ENCODE measurements around the gene CHST9.
"Not testable (repeated sequence)": the region's sequence is repeated elsewhere in the genome, so short reads cannot be mapped to it uniquely, and the experiment has no call there.

Gene CHST9

DNA sequence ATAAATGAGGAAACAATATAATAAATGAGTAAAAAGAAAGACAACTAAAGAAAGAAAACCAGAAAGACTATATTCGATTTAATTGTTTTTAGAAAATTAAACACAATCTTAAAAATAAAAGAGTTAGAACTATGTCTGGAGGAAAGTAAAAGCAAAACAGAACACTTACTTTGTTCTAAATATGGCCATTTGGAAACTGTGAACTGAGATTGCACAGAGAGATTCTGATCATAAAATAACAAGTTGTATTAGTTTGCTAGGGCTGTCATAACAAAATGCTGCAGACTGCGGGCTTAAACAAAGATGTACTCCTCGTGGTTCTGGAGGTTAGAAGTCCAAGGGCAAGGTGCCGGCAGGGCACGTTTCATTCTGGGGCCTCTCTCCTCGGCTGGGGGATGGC lies 191.5 kb downstream of the CHST9 start:
- no peak for DNase-seq

DNA sequence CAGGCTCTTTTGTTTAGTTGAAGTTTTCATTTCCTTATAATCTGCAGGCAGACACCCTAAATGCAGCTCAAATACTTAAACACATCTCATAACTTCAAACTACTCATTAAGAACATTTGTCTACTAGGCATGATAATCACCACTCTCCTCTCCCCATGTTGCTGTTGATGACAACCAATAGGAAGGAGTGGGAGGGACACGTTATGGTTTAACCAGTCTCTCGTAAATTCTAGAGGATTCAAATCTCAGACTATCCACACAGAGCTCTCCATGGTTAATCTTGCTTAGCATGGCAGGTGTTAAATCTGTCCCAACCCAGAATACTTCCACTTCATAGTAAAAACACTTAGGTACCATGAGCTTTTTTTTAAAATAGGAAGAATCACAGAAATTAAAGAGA lies 192.2 kb downstream of the CHST9 start:
- no peak for DNase-seq

DNA sequence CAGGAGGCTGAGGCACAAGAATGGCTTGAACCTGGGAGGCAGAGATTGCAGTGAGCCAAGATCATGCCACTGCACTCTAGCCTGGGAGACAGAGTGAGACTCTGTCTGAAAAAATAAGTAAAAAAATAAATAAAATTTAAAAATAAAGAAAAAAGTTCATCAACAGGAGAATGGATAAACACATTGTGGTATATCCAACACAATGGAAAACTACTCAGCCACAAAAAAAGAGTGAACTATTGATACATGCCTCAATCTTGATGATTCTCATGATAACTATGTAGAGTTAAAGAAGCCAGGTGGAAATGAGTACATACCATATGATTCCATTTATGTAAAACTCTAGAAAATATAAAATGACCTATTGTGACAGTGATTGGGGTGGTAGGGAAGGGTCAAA lies 195.3 kb downstream of the CHST9 start:
- DNase-seq: no peak

DNA sequence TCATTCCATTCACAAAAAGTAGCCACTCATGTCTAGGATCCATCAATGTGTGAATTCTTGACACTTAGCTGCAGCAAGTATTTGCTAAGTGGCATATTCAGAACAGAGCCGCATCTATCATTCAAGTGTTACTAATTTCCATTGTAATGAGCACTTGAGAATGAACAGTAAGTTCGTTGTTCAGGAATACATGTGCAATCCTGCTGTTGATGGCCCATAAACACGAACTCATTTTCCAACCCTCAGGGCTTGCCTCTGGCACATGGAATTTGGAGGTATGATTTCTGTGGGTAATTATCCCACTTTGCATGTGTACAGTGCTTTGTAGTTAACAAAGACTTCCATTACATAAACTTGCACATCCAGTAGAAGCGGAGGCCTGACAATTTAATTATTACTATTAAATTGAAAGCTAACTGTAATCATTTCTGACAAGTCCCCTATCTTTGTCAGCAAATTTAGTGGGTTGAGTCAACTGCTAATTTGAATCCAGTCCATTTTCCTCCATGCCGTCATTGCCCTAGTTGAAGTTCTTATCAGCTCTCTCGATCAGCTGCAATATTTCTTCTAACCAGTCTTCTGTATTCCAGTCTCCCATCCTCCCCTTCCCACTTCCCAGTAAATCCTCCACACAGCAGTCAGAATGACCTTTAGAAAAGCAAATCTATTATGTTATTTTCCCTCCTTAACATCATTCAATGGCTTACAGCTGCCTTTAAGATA lies 203.6 kb downstream of the CHST9 start:
- no peak for DNase-seq

DNA sequence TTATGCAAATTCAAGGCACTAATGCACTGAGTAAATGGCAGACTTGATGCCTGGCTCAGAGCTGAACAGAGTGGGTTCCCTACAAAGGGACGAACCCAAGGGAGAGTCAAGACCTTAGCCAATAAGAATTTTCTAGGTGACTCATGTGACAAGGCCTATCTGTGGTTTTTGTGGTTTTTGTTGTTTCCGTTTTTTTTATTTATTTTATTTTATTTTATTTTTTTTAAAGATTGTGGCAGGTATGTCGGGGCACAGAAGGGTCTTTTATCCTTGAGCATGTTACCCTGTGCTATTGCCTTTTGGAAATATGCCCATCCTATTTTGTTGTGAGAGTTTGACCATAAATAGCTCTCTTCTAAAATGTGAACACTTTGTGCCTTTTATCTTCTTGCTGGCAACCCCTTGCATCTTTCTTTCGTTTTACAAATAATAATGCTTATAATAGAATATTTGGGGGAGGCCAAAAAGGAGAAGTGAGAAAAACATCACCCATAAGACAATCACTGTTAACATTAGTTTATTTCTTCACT lies 206.2 kb downstream of the CHST9 start:
- no peak for DNase-seq

DNA sequence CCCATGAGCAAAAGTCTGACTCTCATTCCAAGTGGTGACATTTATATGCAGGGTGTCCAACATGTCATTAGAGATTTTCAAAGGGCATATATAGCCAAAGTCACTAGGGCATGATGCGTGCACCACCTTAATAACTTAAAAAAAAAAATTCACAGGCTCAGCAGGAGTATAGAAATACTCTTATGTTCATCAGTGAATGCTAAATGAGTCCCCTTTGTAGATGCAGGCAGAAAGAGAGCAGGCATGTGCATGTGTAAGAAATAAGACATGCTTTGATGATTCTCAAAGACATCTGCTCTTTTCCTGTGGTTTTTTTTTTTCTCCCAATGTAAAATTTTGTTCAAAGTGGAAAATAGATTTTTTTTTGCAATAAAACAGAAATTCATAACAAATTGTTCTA lies 207.3 kb downstream of the CHST9 start:
- DNase-seq: no peak

DNA sequence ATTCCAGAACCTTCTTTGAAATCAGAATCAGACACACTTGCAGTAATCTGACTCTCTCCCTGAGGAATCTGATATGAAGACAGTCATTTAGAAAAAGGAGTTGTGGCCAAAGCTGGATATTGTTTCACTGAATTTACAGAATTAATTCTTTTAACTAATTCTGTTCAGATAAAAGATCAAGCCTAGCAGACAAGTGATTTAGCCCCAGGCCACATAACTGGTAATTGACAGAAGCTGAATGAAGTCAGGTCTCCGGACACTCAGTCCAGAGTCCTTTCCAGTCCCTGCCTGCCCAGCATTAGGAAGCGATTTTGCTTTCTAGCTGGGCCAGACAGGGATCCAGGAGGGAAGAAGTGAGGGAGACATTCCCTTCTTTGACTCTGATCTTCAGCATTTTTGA lies 208.9 kb downstream of the CHST9 start:
- DNase-seq: no peak

DNA sequence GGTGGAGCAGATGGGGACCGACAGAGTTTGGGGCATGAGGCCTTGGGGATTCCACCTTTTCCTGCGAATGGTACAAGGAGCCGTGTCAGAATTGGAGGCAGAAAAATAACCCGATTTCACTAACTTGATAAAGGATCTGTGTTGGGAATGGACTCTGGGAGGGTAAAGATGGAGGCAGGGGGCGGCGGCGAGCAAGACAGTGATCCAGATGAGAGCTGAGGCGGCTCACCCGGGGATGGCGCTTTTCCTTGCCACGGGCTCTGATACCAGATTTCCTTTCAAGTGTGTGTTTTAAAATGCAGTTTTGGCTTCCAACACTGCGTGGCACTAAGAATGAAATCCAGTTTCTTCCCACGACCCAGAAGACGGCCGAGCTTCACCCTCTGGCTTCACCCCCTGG lies 212.6 kb downstream of the CHST9 start:
- not testable (repeated sequence) for DNase-seq

DNA sequence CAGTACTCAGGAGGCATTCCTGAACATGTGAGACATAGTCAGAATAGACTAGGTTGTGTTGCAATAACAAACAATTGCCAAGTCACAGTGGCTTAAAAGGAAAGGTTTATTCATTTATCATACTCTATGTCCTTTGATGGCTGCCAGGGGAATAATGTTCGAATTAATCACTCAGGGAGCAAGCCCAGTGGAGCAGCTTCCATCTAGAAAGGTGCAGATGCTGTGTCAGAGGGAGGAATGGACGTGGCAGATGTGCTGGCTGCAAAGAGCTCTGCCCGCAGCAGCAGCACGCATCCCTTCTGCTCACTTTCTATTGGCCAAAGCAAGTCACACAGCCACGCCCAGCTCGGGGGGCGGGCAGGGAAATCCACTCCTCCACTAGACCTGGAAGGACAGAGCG lies 213.7 kb downstream of the CHST9 start:
- DNase-seq: peak; percentile 15

DNA sequence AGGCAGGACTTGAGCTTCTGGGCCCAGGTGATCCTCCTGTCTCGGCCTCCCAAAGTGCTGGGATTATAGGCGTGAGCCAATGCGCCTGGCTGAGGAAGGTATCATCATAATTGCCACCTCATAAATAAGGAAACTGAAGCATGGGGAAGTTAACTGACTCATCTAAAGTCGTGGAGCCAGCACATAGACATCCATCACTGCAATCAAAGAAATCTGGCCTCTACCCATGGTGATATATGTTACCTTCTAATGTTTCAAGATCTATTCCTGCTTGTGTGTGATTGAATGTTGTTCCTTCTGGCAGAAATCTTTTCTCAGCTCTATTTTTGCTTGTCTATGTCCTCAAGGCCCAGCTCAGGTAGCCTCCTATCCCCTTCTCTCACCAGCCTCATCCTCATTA lies 214.5 kb downstream of the CHST9 start:
- DNase-seq: no peak

DNA sequence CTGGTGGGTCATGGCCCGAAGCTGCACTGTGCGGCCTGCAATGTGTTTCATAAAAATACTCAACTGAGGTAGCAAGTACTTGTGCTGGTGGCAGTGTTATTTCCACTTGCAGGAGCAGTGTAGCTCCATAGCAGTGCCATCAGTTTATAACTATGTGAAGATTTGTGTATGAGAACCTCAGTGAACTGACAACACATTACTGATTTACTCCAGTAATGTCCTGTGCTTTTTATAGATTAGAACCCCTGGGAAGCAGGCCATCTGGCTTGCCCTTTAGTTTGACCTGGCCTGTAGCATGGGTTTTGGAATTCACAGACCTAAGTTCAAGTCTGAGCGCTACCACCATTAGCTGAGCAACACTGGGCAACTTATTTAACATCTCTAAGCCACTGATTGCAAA lies 219.9 kb downstream of the CHST9 start:
- DNase-seq: no peak

DNA sequence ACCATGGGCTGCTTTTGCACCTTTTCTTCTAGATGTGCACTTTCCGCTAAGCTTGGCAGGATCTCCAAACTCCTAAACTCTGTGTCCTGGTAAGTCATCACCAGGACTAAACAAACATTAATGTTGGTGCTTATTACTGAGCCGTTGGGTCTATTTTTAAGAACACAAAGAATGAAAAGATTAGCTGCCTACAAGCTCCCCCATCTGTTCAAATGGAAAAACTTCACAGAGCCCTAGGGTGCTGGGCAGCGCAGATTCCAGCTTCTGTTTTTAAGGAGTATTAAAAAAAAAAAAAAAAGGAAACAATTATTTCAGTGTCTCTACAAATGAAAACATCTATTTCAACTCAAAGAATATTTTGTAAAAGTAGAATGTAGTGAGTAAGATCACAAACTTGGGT lies 221.8 kb downstream of the CHST9 start:
- DNase-seq: no peak

DNA sequence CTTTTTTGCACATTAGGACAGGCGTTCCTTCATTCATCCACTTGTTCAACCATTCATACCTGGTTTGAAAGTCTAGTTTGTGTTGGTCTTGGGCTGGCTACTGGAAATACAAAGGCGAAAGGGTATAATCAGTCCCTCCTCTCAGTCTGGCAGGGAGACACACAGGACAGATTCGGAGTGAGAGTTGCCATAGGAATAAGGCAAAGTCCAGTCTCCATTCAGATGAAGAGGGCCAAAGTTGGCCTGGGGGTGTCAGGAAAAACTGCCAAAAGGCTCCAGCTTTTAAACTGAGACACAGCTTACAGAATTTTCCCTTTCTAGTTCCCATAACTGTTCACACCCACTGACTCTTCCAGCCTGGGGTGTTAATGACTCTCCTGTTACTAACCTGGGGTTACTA lies 223.3 kb downstream of the CHST9 start:
- no peak for DNase-seq

DNA sequence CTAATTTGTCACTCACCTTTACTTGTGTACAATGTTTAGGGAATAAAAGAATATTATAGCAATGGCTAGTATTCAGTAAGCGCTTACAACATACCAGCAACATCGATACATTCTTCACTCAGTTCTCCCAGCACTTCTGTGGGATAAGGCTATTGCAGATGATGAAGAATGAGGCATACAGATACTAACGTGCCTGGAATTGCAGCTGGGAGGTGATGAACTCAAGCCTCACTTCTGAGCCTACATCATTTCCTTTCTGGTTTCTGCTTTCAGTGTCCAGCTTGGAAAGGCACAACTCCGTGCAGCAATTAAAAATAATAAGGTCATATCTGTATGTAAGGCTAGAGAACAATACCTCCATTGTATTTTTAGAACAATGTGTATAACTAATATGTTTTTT lies 224.2 kb downstream of the CHST9 start:
- no peak for DNase-seq

DNA sequence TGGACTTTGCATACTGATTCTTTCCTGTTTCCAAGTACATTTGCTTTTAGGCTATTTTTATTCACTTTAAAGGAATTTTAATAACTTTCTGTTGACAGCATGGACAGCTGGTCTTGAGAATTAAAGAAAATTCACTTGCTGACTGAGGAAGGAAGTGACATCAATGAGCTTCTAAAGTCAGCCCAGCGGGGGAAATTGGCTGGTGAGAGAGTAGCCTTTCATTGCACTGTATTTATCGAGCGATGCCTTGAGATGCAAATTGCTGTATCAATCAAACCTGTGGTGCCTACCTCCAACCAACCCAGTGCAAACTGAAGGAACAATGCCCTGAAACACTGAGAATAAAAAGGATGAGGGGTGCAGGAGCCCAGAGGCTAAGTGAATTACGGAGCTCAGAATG lies 228.2 kb downstream of the CHST9 start:
- DNase-seq: no peak

DNA sequence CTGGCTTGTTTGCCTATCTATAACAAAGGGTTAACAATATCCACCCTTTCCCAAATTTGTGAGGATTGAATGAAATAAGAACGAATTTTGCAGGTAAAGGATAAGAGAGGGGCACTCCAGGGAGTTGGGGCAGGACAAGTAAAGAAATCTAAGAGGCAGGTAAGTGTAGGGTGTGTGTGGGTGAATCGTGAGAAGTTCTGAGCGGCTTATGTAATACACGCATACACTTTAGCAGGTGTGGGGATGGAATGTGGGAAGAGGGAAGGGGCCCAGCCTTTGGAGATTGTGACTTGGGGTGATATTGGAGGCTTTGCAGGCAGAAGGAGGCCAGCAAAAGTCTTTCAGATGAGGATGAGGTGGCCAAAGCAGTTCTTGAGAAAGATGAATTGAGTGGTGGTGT lies 236.4 kb downstream of the CHST9 start:
- no peak for DNase-seq

DNA sequence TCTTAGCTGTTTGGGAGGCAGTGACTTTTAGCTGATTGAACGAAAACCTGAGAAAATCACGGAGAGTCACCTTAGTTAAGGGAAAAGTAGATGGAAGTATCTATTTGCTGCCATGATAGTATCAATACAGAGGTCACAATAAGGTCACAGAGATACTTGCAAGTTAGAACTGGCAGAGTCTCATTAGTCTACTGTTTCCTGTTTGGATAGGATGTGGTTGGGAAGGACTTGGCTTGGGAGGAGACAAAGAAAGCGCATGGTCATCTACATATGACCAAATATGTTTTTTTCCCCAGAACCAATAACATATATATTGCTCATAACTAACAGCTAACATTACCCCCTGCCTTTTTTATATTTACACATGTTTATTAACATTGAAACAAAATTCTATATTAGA lies 241.2 kb downstream of the CHST9 start:
- DNase-seq: no peak

DNA sequence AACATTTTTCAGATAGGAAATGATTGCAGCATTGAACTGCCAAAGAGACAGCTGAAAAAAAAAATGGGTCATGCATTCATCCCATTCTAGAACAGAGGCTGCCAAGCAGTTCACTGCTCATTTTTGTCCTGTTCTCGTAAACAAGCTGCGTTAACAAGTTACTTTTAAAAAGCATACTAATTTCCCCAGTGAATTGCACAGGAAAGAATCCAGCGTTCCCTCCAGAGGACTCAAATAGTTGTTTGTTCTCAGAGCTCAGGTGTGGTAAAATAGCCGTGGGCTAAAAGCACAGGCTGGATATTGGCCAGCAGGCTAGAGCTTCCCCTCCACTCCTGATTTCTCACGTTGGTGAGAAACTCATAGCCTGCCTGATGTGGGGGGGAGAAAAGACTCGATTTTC lies 243.5 kb downstream of the CHST9 start:
- no peak for DNase-seq

DNA sequence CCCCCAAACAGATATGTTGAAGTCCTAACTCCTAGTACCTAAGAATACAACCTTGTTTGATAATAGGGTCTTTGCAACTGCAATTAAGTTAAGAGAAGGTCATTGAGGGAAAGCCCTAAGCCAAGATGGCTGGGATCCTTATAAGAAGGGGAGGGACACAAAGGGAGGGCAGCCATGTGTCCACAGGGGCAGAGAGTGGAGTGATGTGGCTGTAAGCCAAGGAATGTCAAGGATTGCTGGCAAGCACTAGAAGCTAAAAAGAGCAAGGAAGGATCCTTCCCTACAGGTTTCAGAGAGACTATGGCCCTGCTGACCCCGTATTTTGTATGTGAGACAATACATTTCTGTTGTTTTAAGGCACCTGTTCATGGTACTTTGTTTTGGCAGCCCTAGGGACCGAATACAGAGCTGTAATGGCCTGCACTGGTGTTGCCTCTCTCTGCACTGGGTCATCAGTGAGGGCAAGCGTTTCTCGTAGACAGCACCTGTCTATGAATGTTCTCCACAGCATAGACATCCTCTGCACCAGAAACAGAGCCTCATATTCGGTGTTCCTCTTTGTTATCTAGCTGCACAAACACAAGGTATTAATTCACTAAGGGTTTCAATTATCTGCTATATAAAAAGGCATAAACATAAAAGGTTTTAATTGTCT lies 244.2 kb downstream of the CHST9 start:
- no peak for DNase-seq

DNA sequence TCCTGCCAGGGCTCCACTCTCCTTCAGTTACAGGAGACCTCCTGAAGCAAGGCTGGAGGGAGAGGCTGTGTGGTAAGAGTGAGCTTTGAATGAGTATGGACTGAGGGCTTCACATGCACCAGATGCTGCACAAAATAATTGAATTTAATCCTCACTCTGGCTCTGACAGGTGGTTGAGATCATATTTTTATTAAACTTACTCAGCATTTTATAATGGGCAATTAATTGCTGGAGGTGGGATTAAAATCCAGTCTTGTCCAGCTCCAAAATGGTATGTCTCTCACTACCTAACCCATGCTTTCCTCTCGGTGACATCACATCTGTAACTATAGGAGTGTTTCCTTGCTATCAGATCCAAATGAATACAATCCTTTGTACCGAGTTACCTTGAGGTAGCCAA lies 253.4 kb downstream of the CHST9 start:
- peak; percentile 63 for DNase-seq

DNA sequence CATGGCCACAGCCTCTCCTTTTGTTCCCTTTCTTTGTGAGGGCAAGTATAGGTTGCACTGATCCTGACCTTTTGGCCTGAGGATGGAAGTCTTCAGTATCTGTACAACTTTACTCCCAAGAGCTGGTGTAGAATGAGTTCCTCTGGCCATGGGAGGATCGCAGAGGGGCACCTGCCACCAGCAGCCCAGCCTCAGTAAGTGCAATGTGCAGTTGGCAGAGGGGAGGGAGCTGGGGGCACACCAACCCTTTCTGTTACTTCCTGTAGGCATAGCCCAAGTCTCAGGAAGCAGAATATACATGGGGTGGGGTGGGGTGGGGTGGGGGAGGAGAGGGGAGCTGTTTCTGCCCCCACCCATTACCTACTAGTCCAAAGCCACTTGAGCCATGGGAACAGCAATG lies 254.5 kb downstream of the CHST9 start:
- DNase-seq: no peak

DNA sequence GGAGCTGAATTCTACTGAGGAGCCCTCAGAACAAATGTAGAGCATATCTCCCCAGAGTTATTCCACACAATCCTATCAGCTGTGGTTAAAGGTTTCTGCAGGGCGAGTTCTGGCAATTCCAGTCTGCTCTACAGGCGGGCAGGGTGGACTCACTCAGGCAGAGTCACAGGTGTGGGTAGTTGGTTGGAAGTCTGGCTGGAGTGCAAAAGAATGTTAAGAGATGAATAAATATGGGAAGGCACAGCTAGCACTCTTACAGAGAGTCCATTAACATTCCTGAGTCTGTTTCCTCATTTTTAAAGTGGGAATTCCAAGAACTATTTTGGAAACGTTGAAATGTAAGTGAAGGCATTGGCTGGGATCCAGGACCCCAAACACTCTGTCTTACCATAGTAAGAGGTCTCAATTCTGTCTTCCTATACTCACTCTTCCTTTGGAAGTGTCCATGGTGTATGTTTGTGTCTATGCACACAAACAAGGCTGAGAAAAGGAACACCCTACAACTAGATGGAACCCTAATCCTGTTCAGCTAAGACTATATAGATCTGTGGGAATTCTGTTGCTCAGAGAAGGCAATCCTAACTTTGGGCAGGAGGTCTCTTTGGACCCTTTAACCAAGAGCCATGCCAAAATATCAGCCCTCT lies 256.3 kb downstream of the CHST9 start:
- no peak for DNase-seq

DNA sequence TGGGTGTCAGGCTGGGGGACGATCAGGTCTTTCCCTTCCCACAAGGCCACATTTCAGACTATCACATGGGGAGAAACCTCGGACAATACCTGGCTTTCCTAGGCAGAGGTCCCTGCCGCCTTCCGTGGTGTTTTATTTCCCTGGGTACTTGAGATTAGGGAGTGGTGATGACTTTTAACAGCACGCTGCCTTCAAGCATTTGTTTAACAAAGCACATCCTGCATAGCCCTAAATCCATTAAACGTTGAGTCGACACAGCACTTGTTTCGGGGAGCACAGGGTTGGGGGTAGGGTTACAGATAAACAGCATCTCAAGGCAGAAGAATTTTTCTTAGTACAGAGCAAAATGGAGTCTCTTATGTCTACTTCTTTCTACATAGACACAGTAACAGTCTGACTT lies 257.3 kb downstream of the CHST9 start:
- DNase-seq: not testable (repeated sequence)

DNA sequence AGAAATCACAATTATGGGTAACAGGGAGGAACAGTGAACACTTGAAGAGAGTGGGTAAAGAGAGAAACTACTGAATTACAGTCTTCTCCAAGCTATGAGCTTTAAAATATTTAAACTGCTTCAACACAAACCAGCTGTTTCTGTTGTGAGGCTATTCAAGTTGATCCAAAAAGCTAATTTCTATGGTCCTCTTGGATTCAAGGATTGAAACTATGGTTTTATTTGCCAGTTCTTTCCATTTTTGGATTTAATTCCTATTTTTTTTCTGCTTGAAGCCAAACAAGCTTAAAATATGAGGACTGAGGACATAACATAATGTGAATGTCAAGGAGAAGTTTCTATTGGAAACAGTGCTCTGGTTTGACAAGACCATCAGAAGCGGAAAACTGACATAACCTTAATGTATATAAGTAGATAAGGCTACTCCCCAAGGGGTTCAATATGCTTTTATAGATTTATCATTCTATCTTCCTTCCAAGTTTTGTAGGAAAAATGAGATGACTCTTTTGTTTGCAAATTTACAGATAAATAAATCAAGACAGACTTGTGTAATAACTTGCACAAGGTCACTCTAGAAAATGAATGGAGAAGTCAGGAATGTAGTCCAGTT lies 258.9 kb downstream of the CHST9 start:
- no peak for DNase-seq

Measured in NCI-H524 treated with DMSO at 0.1 percent for 48 hours (cell line).